ENCODE results near the gene PBX4.
"Not testable (repeated sequence)": the region's sequence is repeated elsewhere in the genome, so short reads cannot be mapped to it uniquely, and the experiment has no call there.

The PBX4 gene

GRCh38 chr19:19626516-19627472 is 8.3 kb upstream of the PBX4 start:
- DNase-seq: no peak

DNA sequence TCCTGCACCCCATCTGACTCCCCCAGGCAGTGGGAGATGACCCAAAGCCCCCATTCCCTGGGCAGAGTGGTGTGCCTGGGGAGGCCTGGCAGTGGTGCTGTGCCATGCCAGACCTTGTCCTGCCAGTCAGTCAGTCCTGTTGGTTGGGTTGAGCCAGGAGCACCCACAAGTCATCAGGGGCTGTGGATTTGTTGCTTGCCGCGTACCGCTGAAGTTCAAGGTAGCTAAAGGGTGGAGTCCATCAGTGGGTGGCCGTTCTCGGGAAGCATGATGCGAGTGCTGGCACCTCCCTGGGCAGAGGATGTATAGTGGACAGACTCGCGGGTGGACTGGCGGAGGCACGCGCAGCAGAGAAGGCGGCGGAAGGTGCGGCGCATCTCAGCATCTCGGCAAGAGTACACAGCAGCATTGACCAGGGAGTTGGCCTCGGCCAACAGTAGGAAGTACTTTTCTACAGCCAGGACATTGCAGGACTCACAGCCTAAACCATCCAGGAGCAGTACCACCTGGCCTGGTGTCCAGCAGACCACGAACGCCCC is 5.6 kb upstream of the PBX4 start:
- DNase-seq: no peak

DNA sequence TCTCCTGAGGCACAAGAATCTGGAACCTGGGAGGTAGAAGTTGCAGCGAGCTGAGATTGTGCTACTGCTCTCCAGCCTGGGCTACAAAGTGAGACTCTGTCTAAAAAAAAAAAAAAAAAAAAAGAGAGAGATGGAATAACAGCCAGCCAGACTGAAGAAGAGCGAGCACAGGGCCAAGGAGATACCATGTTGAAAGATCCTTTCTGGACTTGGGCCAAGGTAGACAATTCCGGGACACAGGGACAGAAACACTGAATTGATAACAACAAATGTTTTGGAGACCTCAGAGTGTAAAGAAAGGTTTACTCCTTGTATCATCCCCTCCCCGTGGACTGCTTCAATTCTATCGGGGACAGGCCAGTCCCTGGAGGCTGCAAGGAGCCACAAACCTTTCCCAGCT is 4.9 kb upstream of the PBX4 start:
- DNase-seq: no peak

DNA sequence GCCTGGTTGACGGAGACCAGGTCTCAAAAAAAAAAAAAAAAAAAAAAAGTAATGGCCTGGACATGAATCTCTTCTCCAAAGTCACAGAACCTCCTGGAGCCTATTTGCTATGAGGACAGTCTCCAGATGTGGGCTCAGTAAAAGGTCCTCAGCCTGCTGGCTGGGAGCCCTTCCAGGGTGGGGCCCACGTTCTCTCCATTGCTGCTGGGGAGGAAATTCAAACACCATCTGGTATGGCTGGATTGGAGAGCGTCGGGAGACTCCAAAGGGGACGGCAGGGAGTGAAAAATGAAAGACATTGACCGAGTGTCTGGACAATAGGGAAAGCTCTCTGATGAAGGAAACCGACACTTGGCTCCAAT is 1.3 kb upstream of the PBX4 start:
- DNase-seq: no peak

DNA sequence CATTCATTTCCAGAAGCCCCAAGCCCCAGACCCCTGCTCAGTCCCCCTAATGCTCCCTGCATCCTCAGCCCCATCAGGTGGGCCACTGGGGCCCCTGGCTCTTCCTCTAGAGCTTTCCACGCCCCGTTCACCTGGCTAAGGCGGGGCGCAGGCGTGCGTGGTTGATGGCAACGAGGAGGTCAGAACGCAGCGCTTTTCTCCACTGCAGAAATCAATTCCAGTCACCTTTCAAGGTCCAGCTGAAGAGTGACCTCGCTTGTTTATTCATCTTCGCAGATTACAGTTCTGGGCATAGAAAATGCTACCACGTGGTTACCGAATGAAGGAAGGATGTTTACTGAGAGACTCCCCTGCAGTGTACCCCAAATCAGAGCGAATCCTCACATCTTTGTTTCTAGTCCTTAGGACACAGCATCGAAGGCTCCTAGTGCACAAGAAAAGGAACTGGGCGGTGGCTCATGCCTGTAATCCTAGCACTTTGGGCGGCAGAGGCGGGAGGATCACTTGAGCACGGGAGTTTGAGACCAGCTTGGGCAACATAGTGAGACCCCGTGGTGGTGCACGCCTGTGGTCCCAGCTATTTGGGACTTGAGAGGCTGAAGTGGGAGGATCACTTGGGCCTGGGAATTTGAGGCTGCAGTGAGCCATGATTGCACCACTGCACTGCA is 828 bp upstream of the PBX4 start:
- no peak for DNase-seq

GRCh38 chr19:19615086-19615485 is 3.4 kb downstream of the PBX4 start:
- no peak for DNase-seq

- no peak for DNase-seq
Measured at GRCh38 chr19:19613506-19613905, 5.0 kb downstream of the PBX4 start.

DNA sequence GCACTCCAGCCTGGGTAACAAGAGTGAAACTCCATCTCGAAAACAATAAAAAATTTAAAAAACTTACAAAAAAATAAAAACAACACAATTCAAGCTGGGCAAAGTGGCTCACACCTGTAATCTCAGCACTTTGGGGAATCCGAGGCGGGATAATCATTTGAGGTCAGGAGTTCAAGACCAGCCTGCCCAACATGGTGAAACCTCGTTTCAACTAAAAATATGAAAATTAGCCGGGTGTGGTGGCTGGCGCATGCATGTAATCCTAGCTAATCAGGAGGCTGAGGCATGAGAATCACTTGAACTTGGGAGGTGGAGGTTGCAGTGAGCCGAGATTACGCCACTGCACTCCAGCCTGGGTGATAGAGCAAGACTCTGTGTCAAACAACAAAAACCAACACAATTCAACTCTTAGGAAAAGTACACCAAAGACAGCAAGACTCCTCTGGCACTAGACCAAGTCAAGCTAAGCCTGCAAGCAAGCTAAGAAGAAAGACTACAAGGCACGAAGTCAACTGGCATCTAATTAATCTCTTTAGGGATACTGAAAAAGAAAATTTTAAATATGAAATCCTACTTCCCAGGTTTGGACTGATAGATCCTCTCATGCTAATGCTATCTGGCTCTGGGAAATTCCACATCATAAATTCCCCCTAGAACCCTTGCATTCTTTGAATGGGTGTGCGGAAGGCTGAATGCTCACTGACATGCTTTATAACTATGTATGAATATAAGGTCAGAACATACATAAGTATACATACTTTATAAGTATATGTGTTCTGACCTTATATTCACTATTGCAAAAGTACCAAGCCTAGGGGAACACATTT is 7.9 kb downstream of the PBX4 start:
- no peak for DNase-seq

GRCh38 chr19:19606686-19607085 is 11.8 kb downstream of the PBX4 start:
- not testable (repeated sequence) for DNase-seq

- DNase-seq: no peak
Measured at GRCh38 chr19:19606021-19606420, 12.5 kb downstream of the PBX4 start.

DNA sequence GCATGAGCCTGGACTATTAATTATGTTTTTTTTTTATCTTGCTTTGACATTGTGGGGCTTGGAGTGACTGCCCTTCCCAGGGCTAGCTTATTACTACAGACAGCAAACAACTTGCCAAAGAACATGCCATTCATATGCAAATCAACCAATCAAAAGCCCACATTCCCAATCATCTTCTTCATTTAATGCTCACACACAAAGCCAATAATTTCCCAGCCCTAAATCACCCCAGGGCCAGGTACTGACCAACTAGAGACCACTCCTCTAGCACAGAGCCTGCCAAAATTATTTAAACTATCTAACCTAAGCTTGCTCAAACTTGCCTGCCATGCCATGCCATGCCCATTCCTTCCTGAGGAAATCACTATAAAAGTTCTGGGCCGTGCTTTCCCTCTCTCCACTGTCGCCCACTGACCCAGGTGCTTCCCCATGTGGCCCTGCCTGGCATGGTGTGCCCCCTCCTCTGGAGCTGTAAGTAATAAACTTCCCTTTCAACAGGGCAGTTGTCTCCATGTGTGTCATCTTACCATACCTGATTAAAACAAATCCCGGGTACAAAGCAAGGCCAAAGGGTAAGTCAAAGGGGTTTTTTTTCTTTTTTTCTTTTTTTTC is 15.7 kb downstream of the PBX4 start:
- DNase-seq: no peak

GRCh38 chr19:19602136-19602712 is 16.3 kb downstream of the PBX4 start:
- no peak for DNase-seq

- no peak for DNase-seq
Measured at GRCh38 chr19:19600793-19601330, 17.6 kb downstream of the PBX4 start.

GRCh38 chr19:19598728-19599451 is 19.6 kb downstream of the PBX4 start:
- not testable (repeated sequence) for DNase-seq

GRCh38 chr19:19597809-19598306 is 20.6 kb downstream of the PBX4 start:
- DNase-seq: no peak

GRCh38 chr19:19595171-19595701 is 23.3 kb downstream of the PBX4 start:
- no peak for DNase-seq

- no peak for DNase-seq
Measured at GRCh38 chr19:19594381-19594780, 24.1 kb downstream of the PBX4 start.

GRCh38 chr19:19592690-19593089 is 25.8 kb downstream of the PBX4 start:
- no peak for DNase-seq

- peak; percentile 87 to 90 for DNase-seq
Measured at GRCh38 chr19:19591133-19591825, 27.2 kb downstream of the PBX4 start.

DNA sequence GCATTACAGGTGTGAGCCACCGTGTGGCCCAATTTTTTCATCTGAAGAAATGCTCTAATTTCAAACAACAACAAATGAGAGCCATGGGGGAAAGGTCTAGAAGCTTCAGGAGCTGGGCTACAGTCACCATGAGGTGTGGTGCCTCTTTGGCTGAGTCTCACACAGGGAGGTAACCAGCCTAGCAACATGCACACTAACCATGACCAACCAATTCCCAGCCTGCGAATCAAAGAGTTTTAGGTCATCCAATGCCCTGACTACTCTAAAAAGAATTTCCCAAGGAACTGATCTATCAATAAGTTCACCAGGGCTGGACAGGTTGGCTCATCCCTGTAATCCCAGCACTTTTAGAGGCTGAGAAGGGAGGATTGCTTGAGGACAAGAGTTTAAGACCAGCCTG is 29.9 kb downstream of the PBX4 start:
- DNase-seq: no peak

Measured in Kasumi-1 (cell line).